ENCODE results near the gene CHPF.

The CHPF gene

DNA sequence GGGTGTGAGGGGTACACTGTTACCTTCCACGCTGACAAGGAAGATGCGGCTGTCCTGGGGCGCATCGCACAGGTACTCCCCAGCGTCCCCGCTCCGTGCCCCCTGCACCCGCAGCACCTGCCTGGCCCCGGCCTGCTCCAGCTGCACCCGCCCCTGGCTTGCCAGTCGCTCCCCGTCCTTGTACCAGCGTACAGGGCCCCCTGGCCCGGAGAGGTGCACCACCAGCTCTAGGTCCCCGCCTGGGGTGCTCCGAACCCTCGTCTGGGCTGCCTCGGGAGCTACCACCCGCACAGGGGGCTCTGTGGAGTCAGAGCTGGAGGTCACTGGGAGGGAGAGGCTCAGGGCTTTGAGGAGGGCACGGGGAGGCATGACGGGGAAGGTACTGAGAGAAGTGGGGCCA lies 13.7 kb upstream of the CHPF start:
- TF ChIP-seq TAF1 (IDR thresholded peaks at IDR 0.05; ENCODE audit: borderline replicate concordance, low read depth, low read length) (no peak), POLR2A (IDR thresholded peaks at IDR 0.05; ENCODE audit: low read depth, low read length) (no peak), POLR2AphosphoS5 (IDR thresholded peaks at IDR 0.05; ENCODE audit: low read depth, low read length) (no peak)
- DNase-seq (ENCODE audit: insufficient read length) (no peak), FAIRE-seq (no peak)

DNA sequence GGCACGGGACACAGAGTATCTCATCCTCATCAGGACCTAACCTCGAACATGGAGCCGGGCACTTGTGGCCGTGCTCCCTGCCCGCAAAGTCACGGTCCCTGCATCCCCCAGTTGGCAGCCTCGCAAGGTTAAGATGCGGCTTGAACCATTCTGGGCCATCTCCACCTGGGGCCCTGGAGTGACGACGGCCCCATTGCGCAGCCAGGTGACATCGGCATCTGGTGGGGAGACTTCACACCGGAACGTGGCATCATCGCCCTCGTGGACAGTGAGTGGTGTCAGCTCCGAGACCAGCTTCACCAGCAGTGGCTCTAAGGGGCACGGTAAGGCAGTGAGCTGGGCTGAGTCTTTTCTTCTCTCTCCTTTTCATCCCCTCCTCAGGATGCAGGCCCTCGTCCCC lies 12.8 kb upstream of the CHPF start:
- FAIRE-seq = no peak
- TF ChIP-seq TAF1 (IDR thresholded peaks at IDR 0.05; ENCODE audit: borderline replicate concordance, low read depth, low read length) (no peak), POLR2A (IDR thresholded peaks at IDR 0.05; ENCODE audit: low read depth, low read length) (no peak), POLR2AphosphoS5 (IDR thresholded peaks at IDR 0.05; ENCODE audit: low read depth, low read length) (no peak)
- no peak for DNase-seq (ENCODE audit: insufficient read length)

DNA sequence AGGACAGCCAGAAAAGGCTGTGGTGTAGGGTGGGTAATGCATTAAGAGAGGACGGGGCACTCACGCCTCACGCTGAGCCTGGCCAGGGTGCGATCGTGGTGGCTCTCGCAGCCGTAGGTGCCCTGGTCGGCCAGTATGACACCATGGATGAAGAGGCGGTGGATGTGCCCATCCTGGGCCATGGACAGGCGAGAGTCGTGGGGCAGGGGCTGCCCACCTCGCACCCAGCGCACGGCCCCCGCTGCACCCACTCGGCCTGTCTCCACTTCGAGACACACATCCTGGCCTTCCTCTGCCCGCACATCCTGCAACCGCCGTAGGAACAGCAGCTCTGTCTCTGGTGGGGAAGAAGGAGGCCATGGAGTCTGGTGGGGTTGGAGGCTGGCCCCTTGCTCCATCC lies 12.3 kb upstream of the CHPF start:
- FAIRE-seq = no peak
- no peak for DNase-seq (ENCODE audit: insufficient read length)
- TF ChIP-seq POLR2A (IDR thresholded peaks at IDR 0.05; ENCODE audit: low read depth, low read length) = no peak
- TF ChIP-seq POLR2AphosphoS5 (IDR thresholded peaks at IDR 0.05; ENCODE audit: low read depth, low read length) = no peak
- TF ChIP-seq TAF1 (IDR thresholded peaks at IDR 0.05; ENCODE audit: borderline replicate concordance, low read depth, low read length) = no peak

DNA sequence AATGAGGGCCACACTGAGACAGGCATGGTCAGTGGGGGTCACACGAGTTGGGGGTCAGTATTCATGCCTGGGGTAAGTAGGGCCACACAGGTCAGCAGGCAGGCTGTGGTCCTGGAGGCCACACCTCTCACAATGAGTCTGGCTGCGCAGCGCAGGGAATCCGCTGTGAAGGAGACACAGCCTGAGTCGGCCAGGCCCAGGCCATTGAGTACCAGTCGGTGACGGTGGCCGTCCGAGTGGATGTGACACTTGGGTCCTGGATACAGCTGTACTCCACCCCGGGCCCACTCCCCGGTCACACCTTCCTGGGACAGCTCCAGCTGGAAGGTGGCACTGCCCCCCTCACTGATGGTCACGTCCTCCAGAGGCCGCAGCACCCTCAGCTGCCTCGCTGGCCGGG lies 10.7 kb upstream of the CHPF start:
- FAIRE-seq (no peak), DNase-seq (ENCODE audit: insufficient read length) (no peak)
- no peak for TF ChIP-seq TAF1 (IDR thresholded peaks at IDR 0.05; ENCODE audit: borderline replicate concordance, low read depth, low read length)

DNA sequence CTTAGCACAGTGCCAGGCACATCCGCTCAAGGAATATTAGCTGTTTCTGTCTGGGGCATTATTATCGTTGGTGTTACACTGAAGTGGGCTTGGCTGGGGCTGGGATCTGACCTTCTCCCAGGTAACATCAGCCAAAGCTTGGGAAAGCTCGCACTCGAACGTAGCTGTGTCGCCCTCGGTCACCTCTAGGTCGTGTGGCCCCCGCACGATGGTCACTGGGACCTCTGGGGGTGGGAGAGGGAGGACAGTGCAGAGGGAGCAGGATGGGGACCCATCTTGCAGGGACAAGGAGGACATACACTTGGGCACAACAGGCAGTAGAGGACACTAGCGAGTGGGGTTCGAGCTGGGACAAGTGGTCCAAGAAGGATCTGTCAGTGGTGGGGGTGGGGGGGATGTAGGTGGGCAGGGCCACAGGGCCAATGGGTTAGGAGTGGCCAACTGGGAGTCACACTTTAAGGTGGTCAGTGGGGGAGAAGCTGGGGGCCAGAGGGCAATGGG lies 9.9 kb upstream of the CHPF start:
- TF ChIP-seq POLR2AphosphoS5 (IDR thresholded peaks at IDR 0.05; ENCODE audit: low read depth, low read length) (no peak), TAF1 (IDR thresholded peaks at IDR 0.05; ENCODE audit: borderline replicate concordance, low read depth, low read length) (no peak), POLR2A (IDR thresholded peaks at IDR 0.05; ENCODE audit: low read depth, low read length) (no peak)
- DNase-seq (ENCODE audit: insufficient read length) (no peak), FAIRE-seq (no peak)

DNA sequence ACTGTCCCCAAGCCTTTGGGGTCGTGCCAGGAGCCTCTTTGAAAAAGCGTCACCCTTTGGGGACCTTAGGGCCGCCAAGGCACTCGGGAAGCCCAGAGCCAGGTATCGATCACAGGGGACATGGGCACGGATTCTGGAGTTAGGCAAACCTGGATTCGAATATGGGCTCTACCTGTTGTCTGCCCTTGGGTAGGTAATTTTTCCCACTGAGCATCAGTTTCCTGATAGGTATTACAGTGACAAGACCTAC lies 9.5 kb upstream of the CHPF start:
- TF ChIP-seq POLR2AphosphoS5 (IDR thresholded peaks at IDR 0.05; ENCODE audit: low read depth, low read length) (no peak), TAF1 (IDR thresholded peaks at IDR 0.05; ENCODE audit: borderline replicate concordance, low read depth, low read length) (no peak), POLR2A (IDR thresholded peaks at IDR 0.05; ENCODE audit: low read depth, low read length) (no peak)
- FAIRE-seq = no peak
- no peak for DNase-seq (ENCODE audit: insufficient read length)

DNA sequence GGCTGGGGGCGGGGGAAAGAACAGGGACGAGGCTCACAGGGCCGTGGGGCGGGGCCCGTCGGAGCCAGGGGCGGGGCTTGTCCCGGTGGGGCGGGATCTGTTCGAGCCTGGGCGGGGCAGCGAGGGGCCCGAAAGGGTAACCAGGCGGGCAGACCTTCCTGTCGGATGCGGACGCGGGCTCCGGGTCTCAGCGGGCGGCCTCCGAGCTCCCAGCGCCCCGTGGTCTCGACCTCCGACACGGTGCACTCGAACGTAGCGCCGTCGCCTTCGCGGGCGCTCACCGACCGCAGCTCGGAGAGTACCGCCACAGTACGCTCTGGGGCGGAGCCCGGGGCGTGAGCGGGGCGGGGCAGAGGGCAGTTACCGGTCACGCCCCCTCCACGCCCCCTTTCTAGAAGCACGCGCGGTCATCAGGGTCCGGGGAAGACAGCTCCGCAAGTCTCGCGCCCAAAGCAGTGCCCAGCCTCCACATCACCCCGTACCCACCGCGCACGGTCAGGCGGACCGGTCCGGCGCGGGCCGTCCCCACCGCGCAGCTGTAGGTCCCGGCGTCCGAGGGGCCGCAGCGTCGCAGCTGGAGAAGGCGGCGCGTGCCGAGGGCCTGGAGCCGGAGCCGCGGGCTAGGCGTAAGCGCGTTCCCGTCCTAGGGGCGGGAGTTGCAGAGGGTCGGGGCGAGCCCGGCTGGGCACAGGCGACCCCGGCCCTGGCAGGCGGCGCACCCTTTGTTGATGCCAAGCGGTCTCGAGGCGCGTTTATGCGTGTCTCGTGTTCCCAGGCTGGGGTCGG lies 9.0 kb upstream of the CHPF start:
- FAIRE-seq (peak; percentile 89), DNase-seq (ENCODE audit: insufficient read length) (peak; percentile 84)
- TF ChIP-seq POLR2AphosphoS5 (IDR thresholded peaks at IDR 0.05; ENCODE audit: low read depth, low read length) (no peak), POLR2A (IDR thresholded peaks at IDR 0.05; ENCODE audit: low read depth, low read length) (no peak), TAF1 (IDR thresholded peaks at IDR 0.05; ENCODE audit: borderline replicate concordance, low read depth, low read length) (no peak)

DNA sequence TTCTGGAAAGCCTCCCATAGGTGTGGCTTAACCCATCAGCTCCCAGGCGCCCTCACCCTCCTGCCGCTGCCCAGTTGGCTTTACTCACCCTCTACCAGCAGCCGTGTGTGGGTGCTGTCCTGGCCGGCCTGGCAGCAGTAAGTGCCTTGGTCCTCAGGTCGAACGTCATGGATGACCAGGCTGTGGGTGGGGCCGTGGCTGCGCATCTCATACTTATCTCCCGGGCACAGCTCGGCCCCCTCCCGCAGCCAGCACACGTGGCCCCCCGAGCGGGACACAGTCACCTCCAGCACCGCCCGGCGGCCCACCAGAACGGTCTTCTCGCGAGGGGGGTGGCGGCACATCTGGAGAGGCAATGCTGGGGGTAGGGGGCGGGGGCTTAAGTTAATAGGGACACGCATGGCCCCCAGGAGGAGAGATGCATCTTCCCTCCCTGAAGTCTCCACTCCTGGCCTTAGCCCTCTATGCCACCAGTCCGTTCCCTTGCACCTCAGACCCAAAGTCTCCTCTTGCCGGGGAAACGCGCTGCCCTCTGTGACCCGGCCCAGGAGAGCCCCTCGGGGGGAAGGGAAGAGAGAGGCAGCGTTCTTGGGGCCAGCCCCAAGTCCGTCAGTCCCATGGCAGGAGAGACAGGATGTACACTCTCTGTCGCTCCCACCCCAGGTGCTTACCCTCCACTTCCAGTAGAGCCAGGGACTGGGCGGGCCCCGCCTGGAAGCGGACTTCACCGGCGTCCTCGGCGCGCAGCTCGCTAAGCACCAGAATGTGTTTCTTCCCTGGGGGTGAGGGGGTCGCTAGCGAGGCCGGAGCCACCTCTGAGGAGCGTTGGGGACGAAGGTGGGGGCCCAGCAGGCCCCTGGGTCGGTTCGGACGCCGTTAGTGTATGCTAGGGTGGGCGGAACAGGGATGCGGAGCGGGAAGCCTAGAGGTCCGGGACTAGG lies 8.1 kb upstream of the CHPF start:
- FAIRE-seq (no peak), DNase-seq (ENCODE audit: insufficient read length) (no peak)
- TF ChIP-seq POLR2A (IDR thresholded peaks at IDR 0.05; ENCODE audit: low read depth, low read length) (no peak), TAF1 (IDR thresholded peaks at IDR 0.05; ENCODE audit: borderline replicate concordance, low read depth, low read length) (no peak), POLR2AphosphoS5 (IDR thresholded peaks at IDR 0.05; ENCODE audit: low read depth, low read length) (no peak)

DNA sequence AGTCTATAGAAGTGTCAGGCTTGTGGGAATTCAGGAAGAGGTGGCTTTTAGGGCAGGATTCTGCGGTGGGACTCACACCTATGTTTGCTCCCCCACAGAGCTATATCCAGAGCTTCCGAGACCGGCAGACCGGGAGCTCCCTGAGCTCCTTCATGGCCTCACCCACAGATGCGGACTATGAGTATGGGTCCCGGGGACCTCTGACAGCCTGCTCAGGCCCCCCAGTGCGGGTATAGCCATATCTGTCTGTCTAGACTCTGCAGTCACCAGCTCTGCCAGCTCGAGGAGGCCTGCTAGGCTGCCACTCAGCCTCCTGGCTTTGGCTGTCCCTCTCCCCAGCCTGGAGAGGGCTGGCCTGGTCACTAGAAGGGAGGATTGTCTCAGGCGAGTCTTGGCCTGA lies 6.0 kb upstream of the CHPF start:
- DNase-seq (ENCODE audit: insufficient read length) = no peak
- TF ChIP-seq POLR2A (IDR thresholded peaks at IDR 0.05; ENCODE audit: low read depth, low read length) (no peak), POLR2AphosphoS5 (IDR thresholded peaks at IDR 0.05; ENCODE audit: low read depth, low read length) (no peak), TAF1 (IDR thresholded peaks at IDR 0.05; ENCODE audit: borderline replicate concordance, low read depth, low read length) (no peak)
- FAIRE-seq = no peak

DNA sequence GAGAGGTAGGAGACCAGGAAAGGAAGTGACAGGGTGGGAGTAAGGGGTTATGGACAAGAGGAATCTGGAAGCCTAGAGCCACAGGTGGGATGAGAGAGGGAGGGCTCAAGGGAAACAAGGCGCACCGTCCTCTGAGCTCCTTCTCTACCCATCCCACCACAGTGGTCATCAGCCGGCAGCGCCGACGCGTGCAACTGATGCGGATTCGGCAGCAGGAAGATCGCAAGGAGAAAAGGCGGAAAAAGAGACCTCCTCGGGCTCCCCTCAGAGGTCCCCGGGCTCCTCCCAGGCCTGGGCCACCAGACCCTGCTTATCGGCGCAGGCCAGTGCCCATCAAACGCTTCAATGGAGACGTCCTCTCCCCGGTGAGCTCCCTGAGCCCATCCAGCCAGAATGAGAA lies 5.4 kb upstream of the CHPF start:
- FAIRE-seq (no peak), DNase-seq (ENCODE audit: insufficient read length) (no peak)
- TF ChIP-seq TAF1 (IDR thresholded peaks at IDR 0.05; ENCODE audit: borderline replicate concordance, low read depth, low read length) (no peak), POLR2A (IDR thresholded peaks at IDR 0.05; ENCODE audit: low read depth, low read length) (no peak), POLR2AphosphoS5 (IDR thresholded peaks at IDR 0.05; ENCODE audit: low read depth, low read length) (no peak)

DNA sequence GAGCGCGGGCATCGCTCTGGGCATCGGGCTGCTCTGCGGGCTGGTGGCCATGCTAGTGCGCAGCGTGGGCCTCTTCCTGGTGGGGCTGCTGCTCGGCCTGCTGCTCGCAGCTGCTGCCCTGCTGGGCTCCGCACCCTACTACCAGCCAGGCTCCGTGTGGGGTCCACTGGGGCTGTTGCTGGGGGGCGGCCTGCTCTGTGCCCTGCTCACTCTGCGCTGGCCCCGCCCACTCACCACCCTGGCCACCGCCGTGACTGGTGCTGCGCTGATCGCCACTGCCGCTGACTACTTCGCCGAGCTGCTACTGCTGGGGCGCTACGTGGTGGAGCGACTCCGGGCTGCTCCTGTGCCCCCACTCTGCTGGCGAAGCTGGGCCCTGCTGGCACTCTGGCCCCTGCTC lies 4.0 kb upstream of the CHPF start:
- DNase-seq (ENCODE audit: insufficient read length) (no peak), FAIRE-seq (no peak)
- no peak for TF ChIP-seq TAF1 (IDR thresholded peaks at IDR 0.05; ENCODE audit: borderline replicate concordance, low read depth, low read length)
- TF ChIP-seq POLR2A (IDR thresholded peaks at IDR 0.05; ENCODE audit: low read depth, low read length) = no peak

DNA sequence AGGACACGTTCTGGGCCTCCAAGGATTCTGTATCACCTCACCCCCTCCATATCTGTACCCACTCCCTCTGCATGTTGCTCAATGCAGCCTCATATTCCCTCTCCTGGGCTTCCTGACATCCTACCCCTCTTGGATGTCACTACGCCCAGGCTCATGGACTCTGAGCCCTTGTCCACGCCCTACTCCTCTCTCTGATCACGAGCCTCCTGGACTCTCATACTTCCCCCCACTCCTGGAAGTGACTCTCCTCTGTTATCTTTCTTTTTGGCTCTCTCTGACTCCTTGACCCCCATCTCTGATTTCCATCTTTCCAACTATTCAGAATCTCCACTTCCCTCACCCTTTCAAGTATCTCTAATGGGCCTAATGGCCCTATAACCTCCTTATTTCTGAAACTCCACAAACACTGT lies 2.3 kb upstream of the CHPF start:
- TF ChIP-seq POLR2AphosphoS5 (IDR thresholded peaks at IDR 0.05; ENCODE audit: low read depth, low read length) (no peak), TAF1 (IDR thresholded peaks at IDR 0.05; ENCODE audit: borderline replicate concordance, low read depth, low read length) (no peak), POLR2A (IDR thresholded peaks at IDR 0.05; ENCODE audit: low read depth, low read length) (no peak)
- DNase-seq (ENCODE audit: insufficient read length) (no peak), FAIRE-seq (no peak)
